ENCODE results near the gene TUBA3E.
"Not testable (repeated sequence)": the region's sequence is repeated elsewhere in the genome, so short reads cannot be mapped to it uniquely, and the experiment has no call there.

GRCh38 chr2:130196052-130196451 lies 2.2 kb downstream of the TUBA3E start:
- TF ChIP-seq EP300, POLR2A, CTCF, POLR2AphosphoS5 (IDR thresholded peaks at IDR 0.05): not testable (repeated sequence)
